ENCODE results near the gene MRPS11.

GRCh38 chr15:88431441-88431840 is 36.1 kb upstream of the MRPS11 start:
- no peak for TF ChIP-seq EHF (CRISPR knock-in tag; IDR thresholded peaks at IDR 0.05)
- no peak for TF ChIP-seq KDM1A (IDR thresholded peaks at IDR 0.05; ENCODE audit: low read depth)
- TF ChIP-seq, protein P1, sequence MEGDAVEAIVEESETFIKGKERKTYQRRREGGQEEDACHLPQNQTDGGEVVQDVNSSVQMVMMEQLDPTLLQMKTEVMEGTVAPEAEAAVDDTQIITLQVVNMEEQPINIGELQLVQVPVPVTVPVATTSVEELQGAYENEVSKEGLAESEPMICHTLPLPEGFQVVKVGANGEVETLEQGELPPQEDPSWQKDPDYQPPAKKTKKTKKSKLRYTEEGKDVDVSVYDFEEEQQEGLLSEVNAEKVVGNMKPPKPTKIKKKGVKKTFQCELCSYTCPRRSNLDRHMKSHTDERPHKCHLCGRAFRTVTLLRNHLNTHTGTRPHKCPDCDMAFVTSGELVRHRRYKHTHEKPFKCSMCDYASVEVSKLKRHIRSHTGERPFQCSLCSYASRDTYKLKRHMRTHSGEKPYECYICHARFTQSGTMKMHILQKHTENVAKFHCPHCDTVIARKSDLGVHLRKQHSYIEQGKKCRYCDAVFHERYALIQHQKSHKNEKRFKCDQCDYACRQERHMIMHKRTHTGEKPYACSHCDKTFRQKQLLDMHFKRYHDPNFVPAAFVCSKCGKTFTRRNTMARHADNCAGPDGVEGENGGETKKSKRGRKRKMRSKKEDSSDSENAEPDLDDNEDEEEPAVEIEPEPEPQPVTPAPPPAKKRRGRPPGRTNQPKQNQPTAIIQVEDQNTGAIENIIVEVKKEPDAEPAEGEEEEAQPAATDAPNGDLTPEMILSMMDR (IDR thresholded peaks at IDR 0.05), result no peak

All from A549 (cell line).